Spleen (tissue), 7 donors: Measurements from ENCODE around the gene SNU13.

Experiments
- POLR2A ChIP-seq, 3 donors: fragments of 450-650 bp; IDR thresholded peaks; one replicate each; pipeline ENCODE4 v1.5.1; 2017; ENCODE audit warnings: antibody characterized with exemption in 3 of 3, mild to moderate bottlenecking in 1 of 3
- POLR2AphosphoS5 ChIP-seq, 3 donors: sonication (generic); formaldehyde crosslinking; IDR thresholded peaks; one replicate each; pipeline ENCODE4 v1.5.1; 2017; ENCODE audit warnings: antibody characterized with exemption in 3 of 3
- TF ChIP-seq, protein P1 (sequence below), 11 experiments: fragments of 200-600 bp in 7 of 11; fragments of 450-650 bp in 4 of 11; sonication (generic) in 4 of 11; IDR thresholded peaks in 8 of 11; conservative IDR thresholded peaks in 3 of 11; 1 replicate in 7 of 11; 2 replicates in 4 of 11; pipeline versions ENCODE4 v1.4.0 to v1.8.0; 2016 to 2021; ENCODE audit warnings: antibody characterized with exemption in 11 of 11, inconsistent platforms in 4 of 11, mild to moderate bottlenecking in 1 of 11
- donor health status: DM: no; HTN: no; CAD: no; lungs with moderate emphysema.
- donor health status: DM: no; HTN: no; CAD: no.
- donor health status: DM: no; HTN: no; CAD: no.

- TF ChIP-seq, protein P1, sequence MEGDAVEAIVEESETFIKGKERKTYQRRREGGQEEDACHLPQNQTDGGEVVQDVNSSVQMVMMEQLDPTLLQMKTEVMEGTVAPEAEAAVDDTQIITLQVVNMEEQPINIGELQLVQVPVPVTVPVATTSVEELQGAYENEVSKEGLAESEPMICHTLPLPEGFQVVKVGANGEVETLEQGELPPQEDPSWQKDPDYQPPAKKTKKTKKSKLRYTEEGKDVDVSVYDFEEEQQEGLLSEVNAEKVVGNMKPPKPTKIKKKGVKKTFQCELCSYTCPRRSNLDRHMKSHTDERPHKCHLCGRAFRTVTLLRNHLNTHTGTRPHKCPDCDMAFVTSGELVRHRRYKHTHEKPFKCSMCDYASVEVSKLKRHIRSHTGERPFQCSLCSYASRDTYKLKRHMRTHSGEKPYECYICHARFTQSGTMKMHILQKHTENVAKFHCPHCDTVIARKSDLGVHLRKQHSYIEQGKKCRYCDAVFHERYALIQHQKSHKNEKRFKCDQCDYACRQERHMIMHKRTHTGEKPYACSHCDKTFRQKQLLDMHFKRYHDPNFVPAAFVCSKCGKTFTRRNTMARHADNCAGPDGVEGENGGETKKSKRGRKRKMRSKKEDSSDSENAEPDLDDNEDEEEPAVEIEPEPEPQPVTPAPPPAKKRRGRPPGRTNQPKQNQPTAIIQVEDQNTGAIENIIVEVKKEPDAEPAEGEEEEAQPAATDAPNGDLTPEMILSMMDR (IDR thresholded peaks at IDR 0.05 in 8 of 11, conservative IDR thresholded peaks at IDR 0.05 in 3 of 11) = no peak
- TF ChIP-seq POLR2AphosphoS5 (IDR thresholded peaks at IDR 0.05) = no peak
- TF ChIP-seq POLR2A (IDR thresholded peaks at IDR 0.05) = no peak
Observed at GRCh38 chr22:41650821-41651220, 37.8 kb downstream of the SNU13 start.
